ENCODE data around the gene NACC2.

Gene NACC2

GRCh38 chr9:136092353-136092650 lies 2.8 kb downstream of the NACC2 start (continued):
- TF ChIP-seq PRDM2 (tag by site-specific recombination; IDR thresholded peaks at IDR 0.05; ENCODE audit: borderline replicate concordance): no peak
- no peak for TF ChIP-seq ZNF639 (tag by site-specific recombination; IDR thresholded peaks at IDR 0.05)
- no peak for TF ChIP-seq ZBTB6 (tag by site-specific recombination; IDR thresholded peaks at IDR 0.05)
- TF ChIP-seq ZFP69B (tag by site-specific recombination; IDR thresholded peaks at IDR 0.05): no peak
- no peak for TF ChIP-seq OSR2 (tag by site-specific recombination; IDR thresholded peaks at IDR 0.05)

- ChIA-PET CTCF (interaction anchor here (0.7 to 4.0 kb wide), 4 partner anchors 31 to 127 kb away, joined by 3 to 67 read pairs (median 4); no protein-coding TSS in a partner anchor), POLR2A (interaction anchor here (1.0 to 2.4 kb wide), 4 partner anchors 18 to 40 kb away, joined by 3 to 9 read pairs (median 6); no protein-coding TSS in a partner anchor)
- no peak overlapping the region for H3K27ac ChIP-seq (ENCODE audit: extremely low read depth, low read depth, low read length)
Measured at GRCh38 chr9:136091582-136092352, 3.3 kb downstream of the NACC2 start.

More at GRCh38 chr9:136091582-136092352, 3.3 kb downstream of the NACC2 start:
- Histone ChIP-seq H3K4me3 (ENCODE audit: low read depth, low read length) (no peak overlapping the region), H3K9me3 (ENCODE audit: control insufficient read depth, insufficient read depth, low read depth, low read length) (no peaks in the 10 kb centered on the region), H3K4me1 (ENCODE audit: control insufficient read depth, insufficient read depth, low read length) (peaks cover 6% of the 10 kb centered on the region), H3K36me3 (ENCODE audit: control insufficient read depth in 2 of 2, insufficient read depth in 1 of 2, low read length in 2 of 2) (peaks cover 0 to 11% of the 10 kb centered on the region in 2 experiments; a peak in 1 of 3 replicates)
- TF ChIP-seq ATF2 (tag by site-specific recombination; IDR thresholded peaks at IDR 0.05; ENCODE audit: low read depth) (0 out of 2 replicates have a peak, but pooled peaks have one; percentile 15), HOXD13 (CRISPR knock-in tag; IDR thresholded peaks at IDR 0.05; ENCODE audit: borderline replicate concordance) (no peak), ZNF600 (tag by site-specific recombination; IDR thresholded peaks at IDR 0.05) (peak; percentile 38; the same call in 1 of the 2 replicates), ZBTB20 (tag by site-specific recombination; IDR thresholded peaks at IDR 0.05) (no peak), GLIS2 (tag by site-specific recombination; IDR thresholded peaks at IDR 0.05) (peak; percentile 70), PATZ1 (tag by site-specific recombination; IDR thresholded peaks at IDR 0.05) (peak; percentile 63), GLIS1 (tag by site-specific recombination; IDR thresholded peaks at IDR 0.05) (peak; percentile 88), KLF17 (tag by site-specific recombination; IDR thresholded peaks at IDR 0.05) (0 out of 2 replicates have a peak, but pooled peaks have one; percentile 10), ZIC2 (tag by site-specific recombination; IDR thresholded peaks at IDR 0.05) (peak; percentile 72), PRDM4 (tag by site-specific recombination; IDR thresholded peaks at IDR 0.05) (no peak), ZNF654 (tag by site-specific recombination; IDR thresholded peaks at IDR 0.05; ENCODE audit: low read depth) (no peak), SETDB1 (IDR thresholded peaks at IDR 0.05; ENCODE audit: insufficient read length, low read length) (no peak), BCL11A (tag by site-specific recombination; IDR thresholded peaks at IDR 0.05; ENCODE audit: low read depth) (0 out of 2 replicates have a peak, but pooled peaks have one; percentile 9)

Data from HEK293 (cell line).